Cardiac muscle cell (in vitro differentiated cells and primary cell): Measurements from ENCODE around the gene PRR33. TPM values are rescaled to one million over a fixed set of nuclear protein-coding genes. Genes with fewer than 3 reads are reported as not detected.

ENCODE experiments used
- DNase-seq, 2 donors: peaks; one replicate each; pipeline versions ENCODE4 v3.0.0 to v3.0.0-alpha.2; 2010 to 2017; ENCODE audit warnings: low read depth in 1 of 2, low spot score in 1 of 2
- H3K27ac ChIP-seq: fragments of 200-600 bp; sonication (generic); 2 replicates; pipeline ENCODE4 v1.5.1; 2016
- H3K27me3 ChIP-seq: fragments of 200-600 bp; sonication (generic); 2 replicates; pipeline ENCODE4 v1.6.0; 2016; ENCODE audit warnings: control low read depth
- H3K36me3 ChIP-seq: fragments of 200-600 bp; sonication (generic); 2 replicates; pipeline ENCODE4 v1.5.1; 2016; ENCODE audit warnings: control low read depth
- H3K4me1 ChIP-seq: fragments of 200-600 bp; sonication (generic); 2 replicates; pipeline ENCODE4 v1.8.1; 2017; ENCODE audit warnings: low read depth, mild to moderate bottlenecking, mixed run types
- H3K4me3 ChIP-seq: fragments of 200-600 bp; sonication (generic); 2 replicates; pipeline ENCODE4 v1.5.1; 2016; ENCODE audit warnings: mild to moderate bottlenecking
- H3K9me3 ChIP-seq: fragments of 200-600 bp; sonication (generic); 2 replicates; pipeline ENCODE4 v1.5.1; 2017; ENCODE audit warnings: low read depth, mild to moderate bottlenecking, control low read depth
- polyA plus RNA-seq: library from polyadenylated mRNA; unstranded; fragments of >200 nt; fragmentation: Nextera tagmentation; extraction: Ambion mirVana; gene quantifications from 2 replicates; pipeline ENCODE4 v1.2.1, GENCODE V29; 2016
- total RNA-seq: library from RNA; depleted of rRNA; stranded (reverse); fragments of >200 nt; gene quantifications from 2 replicates; pipeline ENCODE4 v1.2.3, GENCODE V29; 2016
- TF ChIP-seq, protein P1 (sequence below): IDR thresholded peaks from 2 replicates; pipeline ENCODE4 v1.5.1; 2012; ENCODE audit warnings: low read depth, mild to moderate bottlenecking, low read length

The PRR33 gene
- total and polyA plus RNA-seq, 2 experiments from 2014 or later, result not detected

DNA sequence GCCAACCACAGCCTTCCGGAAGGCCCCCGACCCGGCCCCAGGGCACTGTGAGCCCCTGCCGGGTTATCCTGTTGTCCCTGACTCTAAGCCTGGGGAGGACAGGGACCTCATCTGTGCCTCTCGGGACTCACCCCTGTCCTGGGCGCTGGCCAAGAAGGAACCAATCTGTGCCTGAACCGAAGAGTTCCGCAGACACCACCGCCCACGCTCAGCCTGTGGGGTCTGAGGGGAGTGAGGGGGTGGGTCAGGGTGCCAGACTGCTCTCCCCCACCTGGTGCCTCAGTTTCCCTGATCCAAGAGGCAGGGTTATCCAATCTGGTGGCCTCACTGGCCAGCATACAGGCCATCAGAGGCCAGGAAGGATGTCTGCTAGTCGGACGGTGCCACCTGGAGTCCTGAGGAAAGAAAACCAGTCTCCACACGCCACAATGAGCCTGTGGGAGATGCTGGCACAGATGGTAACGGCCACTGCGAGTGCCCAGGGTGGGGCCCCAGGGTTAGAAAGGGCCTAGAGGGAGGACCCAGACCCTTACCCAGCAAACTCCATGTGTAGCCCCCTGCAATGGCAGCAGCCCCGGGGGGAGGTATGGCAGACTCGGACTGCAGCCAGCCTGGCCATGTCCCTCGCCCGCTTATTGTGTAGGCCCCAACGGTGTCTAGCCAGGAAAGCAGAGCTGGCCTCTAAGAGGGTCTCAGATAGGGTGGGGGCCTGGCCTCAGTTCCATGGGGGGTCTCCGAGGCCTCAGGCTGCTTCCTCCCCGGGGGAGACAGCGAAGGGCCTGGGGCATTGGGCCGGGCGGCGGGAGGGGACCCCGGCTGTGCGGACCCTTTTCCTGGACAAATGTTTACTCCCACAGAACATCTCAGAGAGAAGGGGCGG lies 27.0 kb upstream of the PRR33 start:
- no peak for DNase-seq
- Histone ChIP-seq H3K9me3 (no peaks in the 10 kb centered on the region), H3K27ac (no peak overlapping the region), H3K4me1 (no peaks in the 10 kb centered on the region), H3K4me3 (no peak overlapping the region), H3K27me3 (no peaks in the 10 kb centered on the region), H3K36me3 (no peaks in the 10 kb centered on the region)
- TF ChIP-seq, protein P1, sequence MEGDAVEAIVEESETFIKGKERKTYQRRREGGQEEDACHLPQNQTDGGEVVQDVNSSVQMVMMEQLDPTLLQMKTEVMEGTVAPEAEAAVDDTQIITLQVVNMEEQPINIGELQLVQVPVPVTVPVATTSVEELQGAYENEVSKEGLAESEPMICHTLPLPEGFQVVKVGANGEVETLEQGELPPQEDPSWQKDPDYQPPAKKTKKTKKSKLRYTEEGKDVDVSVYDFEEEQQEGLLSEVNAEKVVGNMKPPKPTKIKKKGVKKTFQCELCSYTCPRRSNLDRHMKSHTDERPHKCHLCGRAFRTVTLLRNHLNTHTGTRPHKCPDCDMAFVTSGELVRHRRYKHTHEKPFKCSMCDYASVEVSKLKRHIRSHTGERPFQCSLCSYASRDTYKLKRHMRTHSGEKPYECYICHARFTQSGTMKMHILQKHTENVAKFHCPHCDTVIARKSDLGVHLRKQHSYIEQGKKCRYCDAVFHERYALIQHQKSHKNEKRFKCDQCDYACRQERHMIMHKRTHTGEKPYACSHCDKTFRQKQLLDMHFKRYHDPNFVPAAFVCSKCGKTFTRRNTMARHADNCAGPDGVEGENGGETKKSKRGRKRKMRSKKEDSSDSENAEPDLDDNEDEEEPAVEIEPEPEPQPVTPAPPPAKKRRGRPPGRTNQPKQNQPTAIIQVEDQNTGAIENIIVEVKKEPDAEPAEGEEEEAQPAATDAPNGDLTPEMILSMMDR, result no peak

DNA sequence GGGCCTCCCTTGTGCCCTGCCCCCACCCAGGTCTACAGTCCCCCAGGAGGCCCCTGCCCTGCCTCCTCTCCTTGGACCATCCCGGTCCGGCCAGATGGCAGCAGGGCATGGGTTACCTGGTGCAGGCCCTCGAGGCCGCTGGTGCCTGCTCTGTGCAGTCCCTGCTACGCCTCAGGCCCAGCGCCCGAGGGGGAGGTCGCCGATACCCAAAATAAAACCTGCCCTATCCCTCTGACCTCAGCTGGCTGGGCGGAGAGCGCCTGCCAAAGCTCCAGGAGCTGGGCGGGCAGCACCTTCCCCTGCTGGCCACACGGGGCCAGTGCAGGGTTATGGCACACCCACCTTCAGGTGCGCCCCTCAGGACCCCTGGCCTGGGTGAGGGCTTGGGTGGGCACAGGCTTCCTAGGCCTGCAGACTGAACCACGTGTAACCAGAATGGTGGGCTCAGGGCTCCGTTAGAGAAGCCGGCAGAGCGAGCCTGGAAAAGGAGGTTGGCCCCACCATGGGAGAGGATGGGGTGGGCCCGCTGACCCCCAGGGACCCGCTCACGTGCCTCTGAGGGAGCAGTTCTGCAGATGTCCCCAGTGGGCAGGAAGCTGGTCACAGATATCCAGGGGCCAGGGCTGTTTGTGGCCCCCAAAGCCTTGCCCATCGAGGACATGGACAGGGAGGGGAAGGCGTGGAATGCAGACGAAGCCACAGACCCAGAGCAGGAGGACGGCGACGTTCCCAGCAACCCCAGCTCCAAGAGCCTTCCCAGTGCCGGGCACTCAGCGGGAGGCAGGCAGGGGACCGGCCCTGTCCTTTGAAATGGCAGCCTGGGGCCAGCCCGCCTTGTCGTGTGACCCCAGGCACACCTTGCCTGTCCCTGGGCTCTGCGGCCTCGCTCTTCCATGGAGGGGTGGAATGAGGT lies 26.1 kb upstream of the PRR33 start:
- Histone ChIP-seq H3K4me1 (no peaks in the 10 kb centered on the region), H3K27me3 (no peaks in the 10 kb centered on the region), H3K9me3 (no peaks in the 10 kb centered on the region), H3K36me3 (no peaks in the 10 kb centered on the region), H3K27ac (no peak overlapping the region), H3K4me3 (no peak overlapping the region)
- DNase-seq, result no peak
- TF ChIP-seq, protein P1, result peak; percentile 32

DNA sequence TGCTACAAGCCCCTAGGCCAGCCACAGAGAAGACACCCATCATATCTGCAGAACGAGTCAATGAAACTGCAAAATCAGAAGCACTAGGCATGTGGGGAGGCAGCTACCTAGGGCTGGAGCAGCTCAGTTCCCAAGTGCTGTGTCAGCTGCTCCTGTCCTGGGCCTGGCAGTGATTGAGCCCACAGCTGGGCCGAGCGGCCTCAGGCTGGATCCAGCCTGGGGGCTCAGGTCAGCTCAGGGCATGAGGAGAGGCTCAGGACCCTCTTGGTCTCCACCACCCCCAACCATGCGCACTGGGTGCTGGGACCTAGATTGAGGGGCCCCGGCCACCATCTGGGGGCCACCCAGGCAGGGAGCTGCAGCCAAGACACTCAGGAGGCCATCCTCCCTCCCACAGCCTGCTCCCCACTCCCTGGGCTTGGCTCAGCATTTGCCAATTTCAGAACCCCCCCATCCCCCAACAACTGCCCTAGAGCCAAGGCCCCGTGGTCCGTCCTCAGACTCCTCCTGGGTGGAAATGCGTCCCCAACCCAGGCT lies 25.4 kb upstream of the PRR33 start:
- H3K27ac ChIP-seq, result no peak overlapping the region
- no peaks in the 10 kb centered on the region for H3K9me3 ChIP-seq
- no peaks in the 10 kb centered on the region for H3K27me3 ChIP-seq
- DNase-seq, result no peak
- H3K4me3 ChIP-seq, result no peak overlapping the region
- no peaks in the 10 kb centered on the region for H3K36me3 ChIP-seq
- no peaks in the 10 kb centered on the region for H3K4me1 ChIP-seq
- TF ChIP-seq, protein P1, result no peak

DNA sequence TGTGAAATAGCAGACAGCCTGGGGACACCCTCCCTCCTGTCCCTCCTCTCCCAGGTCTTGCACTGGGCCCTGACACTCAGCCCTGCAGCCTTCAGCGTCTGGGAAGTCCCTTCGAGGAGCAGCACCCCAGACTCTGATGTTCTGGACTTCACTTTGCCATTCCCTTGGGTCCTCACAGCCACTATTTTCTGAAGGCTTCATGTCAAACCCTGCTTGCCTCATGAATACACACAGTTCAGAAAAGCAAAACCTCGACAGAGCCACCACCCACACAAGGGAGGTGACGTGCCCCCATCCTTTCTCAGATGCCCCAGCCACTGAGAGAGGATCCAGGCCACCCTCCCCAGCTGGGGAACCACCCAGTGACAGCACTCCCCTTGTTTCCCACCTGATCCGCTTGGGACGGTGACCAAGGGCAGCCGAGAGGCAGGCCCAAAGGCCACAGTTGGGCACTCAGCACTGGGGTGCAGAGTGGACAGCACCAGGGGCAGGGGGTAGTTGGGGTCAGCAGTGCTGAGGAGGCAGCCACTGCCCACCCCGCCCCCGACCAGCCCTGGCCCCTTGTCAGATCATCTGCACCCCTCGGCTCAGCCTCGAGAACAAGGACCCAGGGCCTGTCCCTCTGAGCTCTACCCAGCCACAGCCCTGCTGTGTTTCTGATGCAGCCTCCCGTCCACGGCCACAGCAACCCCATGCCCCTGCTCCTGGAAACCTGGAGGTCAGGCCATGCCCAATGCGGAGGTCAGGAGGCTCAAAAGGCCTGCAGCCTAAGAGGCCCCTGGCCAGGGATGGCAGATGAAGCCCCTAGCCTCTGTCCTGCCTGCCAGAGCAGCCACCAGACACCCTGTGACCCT lies 24.7 kb upstream of the PRR33 start:
- H3K4me1 ChIP-seq, result no peaks in the 10 kb centered on the region
- H3K9me3 ChIP-seq, result no peaks in the 10 kb centered on the region
- H3K4me3 ChIP-seq, result no peak overlapping the region
- no peaks in the 10 kb centered on the region for H3K36me3 ChIP-seq
- TF ChIP-seq, protein P1, result no peak
- H3K27ac ChIP-seq, result no peak overlapping the region
- no peak for DNase-seq
- H3K27me3 ChIP-seq, result no peaks in the 10 kb centered on the region

DNA sequence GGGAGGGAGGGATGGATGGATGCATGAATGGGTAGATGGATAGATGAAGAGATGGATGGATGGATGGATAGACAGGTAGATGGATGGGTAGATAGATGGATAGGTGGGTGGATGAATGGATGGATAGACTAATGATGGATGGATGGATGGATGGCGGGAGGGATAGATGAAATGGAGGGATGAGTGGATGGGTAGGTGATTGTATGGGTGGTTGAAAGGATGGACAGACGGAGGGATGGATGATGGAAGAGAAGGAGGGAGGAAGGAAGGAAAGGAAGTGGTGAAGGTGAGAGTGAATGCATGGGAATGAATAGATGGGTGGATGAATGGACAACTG lies 24.1 kb upstream of the PRR33 start:
- Histone ChIP-seq H3K27ac (no peak overlapping the region), H3K36me3 (no peaks in the 10 kb centered on the region), H3K4me3 (no peak overlapping the region), H3K27me3 (no peaks in the 10 kb centered on the region), H3K9me3 (no peaks in the 10 kb centered on the region), H3K4me1 (no peaks in the 10 kb centered on the region)
- no peak for DNase-seq
- TF ChIP-seq, protein P1, result no peak
